Keratinocyte (primary cell): ENCODE data around the gene SLC39A13. TPM values are rescaled to one million over a fixed set of nuclear protein-coding genes. Genes with fewer than 3 reads are reported as not detected.

ENCODE experiments used
- DNase-seq: peaks from one replicate; pipeline ENCODE4 v3.0.0-alpha.2; 2011; ENCODE audit warnings: low read depth, missing footprints, low spot score
- FAIRE-seq: peaks from 2 replicates; lab custom pipeline; 2011; peaks lifted over from hg19 to GRCh38; lab: Jason Lieb, UNC
- H2AFZ ChIP-seq: 2 replicates; pipeline ENCODE4 v1.6.0; 2012; ENCODE audit warnings: low read length, control low read depth, inconsistent platforms; ENCODE audit not compliant: control insufficient read depth
- H3K27ac ChIP-seq: 2 replicates; pipeline ENCODE4 v1.5.1; 2011; ENCODE audit warnings: low read length; ENCODE audit not compliant: control insufficient read depth, insufficient read depth
- H3K27me3 ChIP-seq: 3 replicates; pipeline ENCODE4 v1.6.0; 2011; ENCODE audit warnings: low read length; ENCODE audit not compliant: control insufficient read depth, insufficient read depth; ENCODE audit errors: extremely low read depth
- H3K36me3 ChIP-seq, 2 experiments: 2 replicates in 1 of 2; 3 replicates in 1 of 2; pipeline ENCODE4 v1.5.1; 2011; ENCODE audit warnings: low read length in 2 of 2, mild to moderate bottlenecking in 1 of 2; ENCODE audit not compliant: control insufficient read depth in 2 of 2, insufficient read depth in 2 of 2; ENCODE audit errors: extremely low read depth in 1 of 2
- H3K4me1 ChIP-seq: 3 replicates; pipeline ENCODE4 v1.5.1; 2011; ENCODE audit warnings: low read length; ENCODE audit not compliant: control insufficient read depth, insufficient read depth; ENCODE audit errors: extremely low read depth
- H3K4me2 ChIP-seq: 3 replicates; pipeline ENCODE4 v1.6.0; 2011; ENCODE audit warnings: low read depth, low read length; ENCODE audit not compliant: control insufficient read depth, insufficient read depth; ENCODE audit errors: extremely low read depth
- H3K4me3 ChIP-seq, 3 experiments: fragments of 200-600 bp in 1 of 3; sonication (generic) in 1 of 3; 2 replicates in 2 of 3; 3 replicates in 1 of 3; pipeline ENCODE4 v1.5.1; 2011 to 2016; ENCODE audit warnings: low read length in 3 of 3, mild to moderate bottlenecking in 3 of 3, control low read depth in 2 of 3, inconsistent platforms in 1 of 3, low read depth in 1 of 3, mixed read lengths in 1 of 3, mixed run types in 1 of 3, moderate library complexity in 1 of 3; ENCODE audit not compliant: control insufficient read depth in 2 of 3, insufficient read depth in 2 of 3; ENCODE audit errors: extremely low read depth in 1 of 3
- H3K79me2 ChIP-seq: 2 replicates; pipeline ENCODE4 v1.6.0; 2012; ENCODE audit warnings: low read length; ENCODE audit not compliant: control insufficient read depth, insufficient read depth
- H3K9ac ChIP-seq: 3 replicates; pipeline ENCODE4 v1.6.0; 2011; ENCODE audit warnings: low read length; ENCODE audit not compliant: control insufficient read depth, insufficient read depth; ENCODE audit errors: extremely low read depth
- H3K9me1 ChIP-seq: 3 replicates; pipeline ENCODE4 v1.6.0; 2011; ENCODE audit warnings: low read length; ENCODE audit not compliant: control insufficient read depth, insufficient read depth; ENCODE audit errors: extremely low read depth
- H3K9me3 ChIP-seq: 2 replicates; pipeline ENCODE4 v1.5.1; 2012; ENCODE audit warnings: low read depth, low read length; ENCODE audit not compliant: control insufficient read depth
- H4K20me1 ChIP-seq: 3 replicates; pipeline ENCODE4 v1.6.0; 2011; ENCODE audit warnings: low read length; ENCODE audit not compliant: control insufficient read depth, insufficient read depth; ENCODE audit errors: extremely low read depth
- EZH2 ChIP-seq: IDR thresholded peaks from one replicate; pipeline ENCODE4 v1.6.1; 2012; ENCODE audit warnings: inconsistent platforms, mild to moderate bottlenecking, low read length, moderate library complexity
- dilution Hi-C: fragments of 300-500 bp; cut with MboI; formaldehyde crosslinking; loops from one replicate; pipeline ENCODE4 v1.7.0; 2020; ENCODE audit warnings: low sequenced_read_pairs; ENCODE audit not compliant: extremely low pct_ligation_motif_present
- polyA plus RNA-seq, 5 experiments: library from polyadenylated mRNA; depleted of rRNA in 3 of 5; stranded (reverse) in 3 of 5; stranded (forward) in 1 of 5; unstranded in 1 of 5; fragments of >200 nt; gene quantifications; 1 replicate in 1 of 5; 2 replicates in 3 of 5; 3 replicates in 1 of 5; pipeline versions ENCODE4 v1.2.1 to v1.2.3, GENCODE V29; 2011 to 2012; ENCODE audit warnings: missing spikeins in 2 of 5, low read depth in 1 of 5, low replicate concordance in 1 of 5
- TF ChIP-seq, protein P1 (sequence below), 3 experiments: IDR thresholded peaks in 1 of 3; conservative IDR thresholded peaks in 1 of 3; optimal IDR thresholded peaks in 1 of 3; 2 replicates in 2 of 3; 3 replicates in 1 of 3; pipeline versions ENCODE3 to v1.5.1; 2011; ENCODE audit warnings: low read length in 3 of 3, mild to moderate bottlenecking in 3 of 3, moderate library complexity in 2 of 3, control low read depth in 1 of 3, inconsistent platforms in 1 of 3; ENCODE audit not compliant: insufficient read depth in 2 of 3; ENCODE audit errors: extremely low read depth in 1 of 3

Gene SLC39A13
- polyA plus RNA-seq, 1 donor (not counting 4 experiments of a cell fraction or from before 2014, with no cell fraction given): 35.3 TPM

DNA sequence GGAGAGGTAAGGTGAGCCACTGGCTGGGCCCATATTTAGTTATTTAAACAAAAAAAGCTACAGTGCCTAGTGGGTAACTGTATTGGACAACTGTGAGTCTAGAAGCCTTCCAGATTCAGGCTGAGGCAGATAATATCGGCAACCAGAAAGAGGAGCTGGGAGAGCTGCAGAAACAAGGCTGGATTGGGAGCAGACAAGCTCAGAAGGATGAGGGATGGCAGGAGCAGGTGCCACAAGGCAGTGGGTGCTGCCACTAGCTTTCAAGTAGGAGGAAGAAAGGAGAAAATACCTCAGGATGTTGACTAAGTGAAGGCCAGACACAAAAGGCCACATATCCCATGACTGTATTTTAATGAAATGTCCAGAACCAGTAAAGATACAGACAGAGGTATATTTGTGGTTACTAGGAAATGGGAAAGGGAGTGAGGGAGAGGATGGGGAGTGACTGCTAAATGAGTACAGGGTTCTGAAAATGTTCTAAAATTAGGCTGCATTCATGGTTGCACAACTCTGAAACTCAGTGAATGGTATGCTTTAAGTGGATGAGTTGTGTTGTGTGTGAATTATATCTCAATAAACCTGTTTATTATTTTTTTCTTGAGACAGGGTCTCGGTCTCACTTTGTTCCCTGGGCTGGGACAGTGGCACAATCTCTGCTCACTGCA, 52.3 kb downstream of the SLC39A13 start:
- H3K9me3 ChIP-seq: no peaks in the 10 kb centered on the region
- TF ChIP-seq, protein P1, sequence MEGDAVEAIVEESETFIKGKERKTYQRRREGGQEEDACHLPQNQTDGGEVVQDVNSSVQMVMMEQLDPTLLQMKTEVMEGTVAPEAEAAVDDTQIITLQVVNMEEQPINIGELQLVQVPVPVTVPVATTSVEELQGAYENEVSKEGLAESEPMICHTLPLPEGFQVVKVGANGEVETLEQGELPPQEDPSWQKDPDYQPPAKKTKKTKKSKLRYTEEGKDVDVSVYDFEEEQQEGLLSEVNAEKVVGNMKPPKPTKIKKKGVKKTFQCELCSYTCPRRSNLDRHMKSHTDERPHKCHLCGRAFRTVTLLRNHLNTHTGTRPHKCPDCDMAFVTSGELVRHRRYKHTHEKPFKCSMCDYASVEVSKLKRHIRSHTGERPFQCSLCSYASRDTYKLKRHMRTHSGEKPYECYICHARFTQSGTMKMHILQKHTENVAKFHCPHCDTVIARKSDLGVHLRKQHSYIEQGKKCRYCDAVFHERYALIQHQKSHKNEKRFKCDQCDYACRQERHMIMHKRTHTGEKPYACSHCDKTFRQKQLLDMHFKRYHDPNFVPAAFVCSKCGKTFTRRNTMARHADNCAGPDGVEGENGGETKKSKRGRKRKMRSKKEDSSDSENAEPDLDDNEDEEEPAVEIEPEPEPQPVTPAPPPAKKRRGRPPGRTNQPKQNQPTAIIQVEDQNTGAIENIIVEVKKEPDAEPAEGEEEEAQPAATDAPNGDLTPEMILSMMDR (optimal IDR thresholded peaks at IDR 0.05 in 1 of 3, IDR thresholded peaks at IDR 0.05 in 1 of 3, conservative IDR thresholded peaks at IDR 0.05 in 1 of 3; ENCODE audit: extremely low read depth in 1 of 3, insufficient read depth in 2 of 3, low read length in 3 of 3): no peak
- no peak for TF ChIP-seq EZH2
- no peak overlapping the region for H2AFZ ChIP-seq
- H3K9ac ChIP-seq: no peak overlapping the region
- H3K4me3 ChIP-seq: no peak overlapping the region
- peaks cover 5% of the 10 kb centered on the region for H3K79me2 ChIP-seq
- H3K27ac ChIP-seq: no peak overlapping the region
- no peaks in the 10 kb centered on the region for H3K4me1 ChIP-seq
- H3K36me3 ChIP-seq: peaks cover 15 to 22% of the 10 kb centered on the region in 2 experiments
- no peak overlapping the region for H3K4me2 ChIP-seq
- peaks cover 4% of the 10 kb centered on the region for H3K9me1 ChIP-seq
- H3K27me3 ChIP-seq: no peaks in the 10 kb centered on the region
- dilution Hi-C loops: no loop called here
- H4K20me1 ChIP-seq: no peaks in the 10 kb centered on the region
- DNase-seq (no peak), FAIRE-seq (no peak)

DNA sequence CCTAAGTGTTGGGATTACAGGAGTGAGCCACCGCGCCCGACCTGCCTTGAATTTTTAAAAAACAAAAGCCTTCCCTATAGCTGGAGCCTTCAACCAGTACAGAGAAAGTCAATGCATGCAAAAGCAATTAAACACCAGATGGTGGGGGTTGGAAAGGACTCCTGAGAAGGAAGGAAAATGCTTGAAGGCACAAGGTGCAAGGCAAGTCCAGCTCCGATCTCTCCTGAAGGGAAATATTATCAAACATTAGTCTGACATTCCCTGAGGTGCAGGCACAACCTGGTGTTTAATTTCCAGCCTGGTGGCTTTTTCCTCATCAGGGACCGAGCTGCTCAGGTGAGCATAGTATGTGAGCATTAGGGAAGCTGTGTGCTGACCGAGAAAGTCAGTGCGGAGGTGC, 53.5 kb downstream of the SLC39A13 start:
- peaks cover 4% of the 10 kb centered on the region for H3K9me1 ChIP-seq
- no peak overlapping the region for H3K4me2 ChIP-seq
- no peak overlapping the region for H2AFZ ChIP-seq
- no peaks in the 10 kb centered on the region for H4K20me1 ChIP-seq
- H3K27ac ChIP-seq: no peak overlapping the region
- no peak for TF ChIP-seq EZH2
- TF ChIP-seq, protein P1 (optimal IDR thresholded peaks at IDR 0.05 in 1 of 3, IDR thresholded peaks at IDR 0.05 in 1 of 3, conservative IDR thresholded peaks at IDR 0.05 in 1 of 3; ENCODE audit: extremely low read depth in 1 of 3, insufficient read depth in 2 of 3, low read length in 3 of 3): no peak
- no peak overlapping the region for H3K4me3 ChIP-seq
- DNase-seq: no peak
- no peaks in the 10 kb centered on the region for H3K4me1 ChIP-seq
- no peaks in the 10 kb centered on the region for H3K27me3 ChIP-seq
- no peaks in the 10 kb centered on the region for H3K9me3 ChIP-seq
- peaks cover 18 to 28% of the 10 kb centered on the region in 2 experiments for H3K36me3 ChIP-seq
- dilution Hi-C loops: no loop called here
- H3K79me2 ChIP-seq: peaks cover 11% of the 10 kb centered on the region
- H3K9ac ChIP-seq: no peak overlapping the region
- FAIRE-seq: no peak
